ENCODE measurements around the gene TRERF1.

The TRERF1 gene

DNA sequence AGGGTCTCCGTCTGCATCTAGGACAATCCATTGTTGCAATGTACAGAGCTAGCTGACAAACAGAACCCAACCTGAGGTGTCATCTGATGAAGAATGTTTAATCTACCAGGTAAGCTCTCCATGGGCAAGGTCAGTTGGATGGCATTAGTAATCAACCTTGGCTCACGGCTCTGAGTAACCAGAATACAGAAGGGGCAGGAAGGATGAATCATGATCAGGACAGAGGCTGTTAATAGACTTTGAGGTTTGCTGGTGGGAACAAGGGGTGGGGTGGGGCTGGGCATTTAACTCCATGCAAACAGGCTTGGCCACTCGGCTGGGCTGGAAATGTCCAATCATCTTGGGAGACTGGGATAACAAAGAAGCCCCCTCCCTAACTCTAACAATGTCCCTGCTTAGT is 157.0 kb downstream of the TRERF1 start:
- Histone ChIP-seq H3K9me3 (ENCODE audit: insufficient read depth, low read length) (no peaks in the 10 kb centered on the region), H3K36me3 (ENCODE audit: insufficient read depth, insufficient read length, low read length) (peaks cover 2% of the 10 kb centered on the region), H3K9ac (ENCODE audit: insufficient read length, low read depth) (no peak overlapping the region), H3K4me3 (ENCODE audit: insufficient read length, low read depth) (no peak overlapping the region), H3K27me3 (ENCODE audit: insufficient read depth, insufficient read length) (no peaks in the 10 kb centered on the region), H3K4me1 (ENCODE audit: insufficient read depth, insufficient read length) (peaks cover 3% of the 10 kb centered on the region)
- TF ChIP-seq YY1 (IDR thresholded peaks at IDR 0.05; ENCODE audit: insufficient read depth, insufficient read length) (no peak), SUZ12 (IDR thresholded peaks at IDR 0.05; ENCODE audit: extremely low read depth, insufficient read depth, insufficient read length) (no peak), ZNF274 (IDR thresholded peaks at IDR 0.05; ENCODE audit: low read depth, low read length) (no peak)
- no peak for DNase-seq (ENCODE audit: low read depth, low spot score)

DNA sequence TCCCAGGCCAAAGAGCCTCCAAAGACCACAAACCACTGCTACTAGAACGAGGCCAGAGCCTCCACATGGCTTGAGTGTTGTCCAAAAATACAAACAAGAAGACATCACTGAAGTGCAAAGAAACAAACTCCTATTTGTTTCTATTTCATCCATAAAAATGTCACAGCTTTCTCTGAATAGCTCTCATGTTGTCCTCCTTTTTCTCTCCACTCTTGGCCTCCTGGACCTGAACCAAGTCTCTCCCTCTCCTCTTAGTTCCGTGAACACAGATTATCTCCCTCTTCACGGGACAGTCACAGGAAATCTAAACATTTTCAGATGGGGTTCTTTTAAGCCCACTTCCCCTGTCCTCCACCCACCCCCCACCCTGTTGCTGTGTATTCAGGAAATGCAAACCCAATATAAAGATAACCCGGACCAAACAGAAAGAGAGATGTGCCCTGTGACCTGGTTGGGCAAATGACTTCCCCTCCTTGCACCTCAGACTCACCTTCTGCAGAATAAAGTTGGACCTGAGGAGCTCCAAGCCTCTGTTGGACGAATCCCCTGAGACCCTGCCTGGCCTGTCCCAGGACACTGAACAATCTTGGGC is 158.2 kb downstream of the TRERF1 start:
- TF ChIP-seq YY1 (IDR thresholded peaks at IDR 0.05; ENCODE audit: insufficient read depth, insufficient read length), result no peak
- TF ChIP-seq SUZ12 (IDR thresholded peaks at IDR 0.05; ENCODE audit: extremely low read depth, insufficient read depth, insufficient read length), result no peak
- TF ChIP-seq ZNF274 (IDR thresholded peaks at IDR 0.05; ENCODE audit: low read depth, low read length), result no peak

DNA sequence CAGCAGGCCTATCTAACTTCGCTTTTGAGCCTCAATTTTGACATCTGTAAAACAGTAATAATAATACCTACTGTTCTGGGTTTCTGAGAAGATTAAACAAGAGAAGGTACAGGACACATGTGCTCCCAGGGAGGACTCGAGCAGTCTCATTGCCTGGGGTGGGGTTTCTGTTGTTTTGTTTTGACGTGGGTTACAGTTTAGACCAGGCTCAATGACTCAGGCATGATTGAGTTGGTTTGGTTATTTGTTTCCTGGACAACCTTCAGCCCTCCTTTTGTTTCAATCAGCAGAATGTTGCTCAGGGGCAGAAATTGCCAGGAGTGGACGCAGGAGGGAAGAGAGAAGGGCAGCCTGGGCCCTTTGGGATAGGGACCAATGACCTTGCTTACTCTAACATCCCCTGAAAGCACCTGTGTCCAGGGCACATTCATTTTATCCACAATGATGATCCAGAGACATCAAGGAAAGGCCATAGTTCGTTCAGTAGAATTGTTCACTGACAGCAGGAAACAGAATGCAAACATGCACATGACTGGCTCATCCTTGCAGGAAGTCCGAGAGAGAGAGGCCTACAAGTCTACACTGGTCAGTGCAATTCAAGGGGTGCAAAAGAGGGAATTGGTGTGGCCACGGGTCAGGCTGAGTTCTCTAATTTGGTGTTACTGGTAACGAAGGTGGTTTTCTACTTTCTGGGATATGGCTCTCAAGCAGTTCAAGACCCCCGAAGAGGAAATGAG is 159.6 kb downstream of the TRERF1 start:
- H3K36me3 ChIP-seq (ENCODE audit: insufficient read depth, insufficient read length, low read length), result no peaks in the 10 kb centered on the region
- H3K4me3 ChIP-seq (ENCODE audit: insufficient read length, low read depth), result no peak overlapping the region
- no peaks in the 10 kb centered on the region for H3K9me3 ChIP-seq (ENCODE audit: insufficient read depth, low read length)
- no peak overlapping the region for H3K9ac ChIP-seq (ENCODE audit: insufficient read length, low read depth)
- no peaks in the 10 kb centered on the region for H3K27me3 ChIP-seq (ENCODE audit: insufficient read depth, insufficient read length)
- DNase-seq (ENCODE audit: low read depth, low spot score), result no peak
- no peak for TF ChIP-seq YY1 (IDR thresholded peaks at IDR 0.05; ENCODE audit: insufficient read depth, insufficient read length)
- H3K4me1 ChIP-seq (ENCODE audit: insufficient read depth, insufficient read length), result peaks cover 3% of the 10 kb centered on the region

More for the DNA sequence above, 158.2 kb downstream of the TRERF1 start:
- no peak for DNase-seq (ENCODE audit: low read depth, low spot score)
- Histone ChIP-seq H3K27me3 (ENCODE audit: insufficient read depth, insufficient read length) (no peaks in the 10 kb centered on the region), H3K4me1 (ENCODE audit: insufficient read depth, insufficient read length) (peaks cover 3% of the 10 kb centered on the region), H3K9me3 (ENCODE audit: insufficient read depth, low read length) (no peaks in the 10 kb centered on the region), H3K9ac (ENCODE audit: insufficient read length, low read depth) (no peak overlapping the region), H3K4me3 (ENCODE audit: insufficient read length, low read depth) (no peak overlapping the region), H3K36me3 (ENCODE audit: insufficient read depth, insufficient read length, low read length) (no peaks in the 10 kb centered on the region)

DNA sequence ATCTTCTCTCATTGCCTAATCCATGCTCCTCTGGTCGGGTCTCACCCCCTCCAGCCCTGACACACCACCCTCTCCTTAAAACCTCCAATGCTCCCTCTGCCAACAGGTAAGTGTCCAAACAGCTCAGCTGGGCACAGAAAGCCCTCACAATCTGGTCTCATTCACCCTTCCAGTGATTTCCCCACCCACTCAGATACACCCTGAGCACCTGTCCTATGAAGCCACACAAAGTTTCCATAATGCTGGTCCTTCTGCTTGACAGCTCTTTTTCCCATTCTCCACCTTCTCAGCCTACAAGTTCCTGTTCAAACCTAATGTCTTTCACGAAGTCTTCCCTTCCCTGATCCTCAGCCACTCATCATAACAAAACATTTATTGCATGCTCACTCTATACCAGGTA is 164.0 kb downstream of the TRERF1 start:
- H3K4me1 ChIP-seq (ENCODE audit: insufficient read depth, insufficient read length), result peaks cover 5% of the 10 kb centered on the region
- no peaks in the 10 kb centered on the region for H3K36me3 ChIP-seq (ENCODE audit: insufficient read depth, insufficient read length, low read length)
- no peak for TF ChIP-seq ZNF274 (IDR thresholded peaks at IDR 0.05; ENCODE audit: low read depth, low read length)
- no peak for TF ChIP-seq SUZ12 (IDR thresholded peaks at IDR 0.05; ENCODE audit: extremely low read depth, insufficient read depth, insufficient read length)
- no peak for TF ChIP-seq YY1 (IDR thresholded peaks at IDR 0.05; ENCODE audit: insufficient read depth, insufficient read length)
- no peaks in the 10 kb centered on the region for H3K9me3 ChIP-seq (ENCODE audit: insufficient read depth, low read length)
- no peak overlapping the region for H3K9ac ChIP-seq (ENCODE audit: insufficient read length, low read depth)
- DNase-seq (ENCODE audit: low read depth, low spot score), result no peak
- H3K27me3 ChIP-seq (ENCODE audit: insufficient read depth, insufficient read length), result no peaks in the 10 kb centered on the region
- no peak overlapping the region for H3K4me3 ChIP-seq (ENCODE audit: insufficient read length, low read depth)

DNA sequence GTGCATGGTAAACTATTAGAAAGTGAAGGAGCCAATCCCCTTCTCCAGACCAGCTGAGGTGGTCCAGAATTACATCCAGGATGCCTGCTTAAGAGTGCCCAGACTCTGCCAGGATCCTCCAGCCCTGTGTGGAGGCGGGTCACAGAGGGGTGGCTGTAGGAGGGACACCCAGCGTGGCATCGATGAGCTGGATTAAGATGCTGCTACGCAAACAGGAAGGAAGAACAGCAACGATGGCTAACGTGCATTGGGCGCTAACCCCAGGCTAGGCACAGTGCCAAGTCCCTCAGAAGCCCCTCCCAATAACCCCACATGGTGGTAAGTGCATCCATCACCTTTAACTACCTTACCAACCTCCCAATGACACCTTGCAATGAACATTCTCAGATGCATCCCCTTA is 170.2 kb downstream of the TRERF1 start:
- H3K9ac ChIP-seq (ENCODE audit: insufficient read length, low read depth), result no peak overlapping the region
- H3K4me1 ChIP-seq (ENCODE audit: insufficient read depth, insufficient read length), result peaks cover 15% of the 10 kb centered on the region
- H3K9me3 ChIP-seq (ENCODE audit: insufficient read depth, low read length), result no peaks in the 10 kb centered on the region
- H3K27me3 ChIP-seq (ENCODE audit: insufficient read depth, insufficient read length), result no peaks in the 10 kb centered on the region
- H3K36me3 ChIP-seq (ENCODE audit: insufficient read depth, insufficient read length, low read length), result no peaks in the 10 kb centered on the region
- H3K4me3 ChIP-seq (ENCODE audit: insufficient read length, low read depth), result no peak overlapping the region
- no peak for DNase-seq (ENCODE audit: low read depth, low spot score)
- TF ChIP-seq YY1 (IDR thresholded peaks at IDR 0.05; ENCODE audit: insufficient read depth, insufficient read length) (no peak), SUZ12 (IDR thresholded peaks at IDR 0.05; ENCODE audit: extremely low read depth, insufficient read depth, insufficient read length) (no peak), ZNF274 (IDR thresholded peaks at IDR 0.05; ENCODE audit: low read depth, low read length) (no peak)

DNA sequence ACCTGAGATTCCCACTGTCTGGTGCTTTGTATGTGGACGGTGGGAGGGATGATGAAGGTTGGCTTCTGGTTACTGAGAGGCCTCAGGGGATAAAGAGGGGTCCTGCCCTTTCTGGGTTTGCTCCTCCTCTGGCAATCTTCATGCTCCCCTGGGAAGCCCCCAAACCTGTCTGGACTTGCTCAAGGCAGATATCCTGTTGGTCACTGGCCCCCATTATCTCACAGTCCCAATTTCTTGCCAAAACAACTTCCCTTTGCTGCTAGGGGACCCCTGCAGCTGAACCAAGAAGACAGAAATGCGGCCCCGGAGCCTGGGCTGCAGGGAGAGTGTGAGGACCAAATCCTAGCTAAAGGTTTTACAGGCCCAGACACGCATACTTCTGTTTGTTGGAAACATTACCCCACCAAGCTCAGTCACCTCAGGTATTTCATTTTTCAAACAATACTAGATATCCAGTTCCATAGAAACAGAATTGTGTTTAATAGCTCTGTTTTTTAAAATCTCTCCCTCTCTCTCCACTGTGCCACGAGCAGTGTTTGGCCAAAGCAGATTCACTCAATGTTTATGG is 170.7 kb downstream of the TRERF1 start:
- Histone ChIP-seq H3K4me1 (ENCODE audit: insufficient read depth, insufficient read length) (peaks cover 15% of the 10 kb centered on the region), H3K4me3 (ENCODE audit: insufficient read length, low read depth) (no peak overlapping the region), H3K36me3 (ENCODE audit: insufficient read depth, insufficient read length, low read length) (no peaks in the 10 kb centered on the region), H3K9me3 (ENCODE audit: insufficient read depth, low read length) (no peaks in the 10 kb centered on the region), H3K9ac (ENCODE audit: insufficient read length, low read depth) (no peak overlapping the region), H3K27me3 (ENCODE audit: insufficient read depth, insufficient read length) (no peaks in the 10 kb centered on the region)
- TF ChIP-seq YY1 (IDR thresholded peaks at IDR 0.05; ENCODE audit: insufficient read depth, insufficient read length) (no peak), SUZ12 (IDR thresholded peaks at IDR 0.05; ENCODE audit: extremely low read depth, insufficient read depth, insufficient read length) (no peak), ZNF274 (IDR thresholded peaks at IDR 0.05; ENCODE audit: low read depth, low read length) (no peak)
- DNase-seq (ENCODE audit: low read depth, low spot score), result no peak

DNA sequence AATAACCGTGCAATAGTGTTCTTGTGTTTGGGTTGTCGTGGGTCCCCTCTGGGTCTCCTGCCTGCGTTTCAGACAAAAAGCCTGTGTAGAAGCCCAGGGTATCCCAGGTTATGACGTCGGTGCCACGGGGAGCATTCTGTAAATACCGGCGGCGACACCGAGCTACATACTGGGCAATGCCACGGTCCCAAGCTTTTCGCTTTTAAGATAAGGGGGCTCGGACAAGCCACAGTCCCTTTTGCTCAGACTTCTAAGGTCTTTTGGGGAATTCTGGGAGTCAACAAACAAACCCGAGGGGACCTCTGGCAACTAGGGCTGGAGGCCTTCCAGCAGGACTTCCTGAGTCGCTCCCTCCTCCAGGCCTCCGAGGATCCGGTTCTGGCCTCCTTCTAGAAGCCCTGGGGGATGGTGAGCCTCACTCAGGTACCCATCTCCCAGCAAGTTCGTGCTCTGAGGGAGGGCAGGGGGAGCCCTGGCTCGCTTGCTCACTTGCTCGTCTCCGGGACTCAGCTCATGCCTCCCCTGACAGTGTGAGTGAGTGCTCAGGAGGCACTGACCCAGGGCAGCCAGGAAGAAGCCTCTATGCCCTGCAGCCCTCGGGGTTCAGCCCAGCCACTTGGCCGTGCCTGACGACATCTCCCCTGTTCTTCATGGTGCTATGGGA is 171.6 kb downstream of the TRERF1 start:
- no peak overlapping the region for H3K4me3 ChIP-seq (ENCODE audit: insufficient read length, low read depth)

More for the DNA sequence above, 171.6 kb downstream of the TRERF1 start:
- H3K9me3 ChIP-seq (ENCODE audit: insufficient read depth, low read length), result no peaks in the 10 kb centered on the region
- H3K36me3 ChIP-seq (ENCODE audit: insufficient read depth, insufficient read length, low read length), result no peaks in the 10 kb centered on the region
- H3K27me3 ChIP-seq (ENCODE audit: insufficient read depth, insufficient read length), result no peaks in the 10 kb centered on the region
- peaks cover 15% of the 10 kb centered on the region for H3K4me1 ChIP-seq (ENCODE audit: insufficient read depth, insufficient read length)
- DNase-seq (ENCODE audit: low read depth, low spot score), result no peak
- no peak for TF ChIP-seq SUZ12 (IDR thresholded peaks at IDR 0.05; ENCODE audit: extremely low read depth, insufficient read depth, insufficient read length)
- no peak for TF ChIP-seq YY1 (IDR thresholded peaks at IDR 0.05; ENCODE audit: insufficient read depth, insufficient read length)
- TF ChIP-seq ZNF274 (IDR thresholded peaks at IDR 0.05; ENCODE audit: low read depth, low read length), result no peak
- no peak overlapping the region for H3K9ac ChIP-seq (ENCODE audit: insufficient read length, low read depth)

All from NT2/D1 (cell line).